HG03095 (cell line): ENCODE data around the gene TRIM46.

Experiments
- ATAC-seq: cut with Tn5 transposase; IDR thresholded peaks from one replicate; pipeline ENCODE4 v1.9.1; 2021; ENCODE audit warnings: moderate library complexity; ENCODE audit not compliant: unreplicated experiment

The TRIM46 gene, protein sequence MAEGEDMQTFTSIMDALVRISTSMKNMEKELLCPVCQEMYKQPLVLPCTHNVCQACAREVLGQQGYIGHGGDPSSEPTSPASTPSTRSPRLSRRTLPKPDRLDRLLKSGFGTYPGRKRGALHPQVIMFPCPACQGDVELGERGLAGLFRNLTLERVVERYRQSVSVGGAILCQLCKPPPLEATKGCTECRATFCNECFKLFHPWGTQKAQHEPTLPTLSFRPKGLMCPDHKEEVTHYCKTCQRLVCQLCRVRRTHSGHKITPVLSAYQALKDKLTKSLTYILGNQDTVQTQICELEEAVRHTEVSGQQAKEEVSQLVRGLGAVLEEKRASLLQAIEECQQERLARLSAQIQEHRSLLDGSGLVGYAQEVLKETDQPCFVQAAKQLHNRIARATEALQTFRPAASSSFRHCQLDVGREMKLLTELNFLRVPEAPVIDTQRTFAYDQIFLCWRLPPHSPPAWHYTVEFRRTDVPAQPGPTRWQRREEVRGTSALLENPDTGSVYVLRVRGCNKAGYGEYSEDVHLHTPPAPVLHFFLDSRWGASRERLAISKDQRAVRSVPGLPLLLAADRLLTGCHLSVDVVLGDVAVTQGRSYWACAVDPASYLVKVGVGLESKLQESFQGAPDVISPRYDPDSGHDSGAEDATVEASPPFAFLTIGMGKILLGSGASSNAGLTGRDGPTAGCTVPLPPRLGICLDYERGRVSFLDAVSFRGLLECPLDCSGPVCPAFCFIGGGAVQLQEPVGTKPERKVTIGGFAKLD

DNA sequence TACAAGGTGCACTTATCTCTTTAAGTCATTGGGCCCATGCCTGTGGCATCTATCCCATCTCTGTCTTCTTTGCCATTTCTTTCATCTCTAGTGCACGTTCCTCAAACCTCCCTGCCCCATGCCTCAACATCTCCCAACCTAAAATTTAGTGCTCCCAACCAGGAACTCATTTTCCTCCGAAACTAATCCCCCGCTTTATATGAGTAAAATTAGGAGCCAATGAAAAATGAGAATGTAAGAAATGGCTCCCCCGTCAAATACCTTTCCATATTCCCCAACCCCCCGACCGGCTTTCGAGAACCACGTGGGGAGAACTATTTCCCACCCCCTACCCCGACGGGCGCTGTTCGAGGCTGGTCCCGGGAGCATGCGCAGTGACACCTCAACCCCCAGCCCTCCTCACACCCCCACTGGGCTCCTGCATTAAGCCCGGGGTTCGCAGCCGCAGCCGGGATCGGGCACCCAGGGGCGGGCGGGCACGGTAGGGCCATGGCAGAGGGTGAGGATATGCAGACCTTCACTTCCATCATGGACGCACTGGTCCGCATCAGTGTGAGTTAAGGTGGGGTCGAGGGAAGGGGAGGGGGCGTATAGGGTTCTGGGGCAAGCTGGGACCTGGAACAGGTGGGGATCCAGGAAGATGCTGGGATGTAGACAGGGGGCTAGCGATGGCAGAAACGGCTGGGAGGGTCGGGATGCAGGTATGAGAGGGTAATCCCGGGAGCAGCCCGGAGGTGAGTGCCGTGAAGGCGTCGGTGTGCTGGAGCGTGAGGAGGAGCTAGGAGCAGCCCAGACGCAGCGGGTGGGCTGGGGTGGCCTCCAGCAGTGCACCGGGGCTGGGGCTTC lies at the start of gene TRIM46:
Gene TRIM46 (plus strand): TSS at position 372 of the 846 bp plus-strand sequence. CDS start 118 bp downstream, at position 490.
- no peak for ATAC-seq

DNA sequence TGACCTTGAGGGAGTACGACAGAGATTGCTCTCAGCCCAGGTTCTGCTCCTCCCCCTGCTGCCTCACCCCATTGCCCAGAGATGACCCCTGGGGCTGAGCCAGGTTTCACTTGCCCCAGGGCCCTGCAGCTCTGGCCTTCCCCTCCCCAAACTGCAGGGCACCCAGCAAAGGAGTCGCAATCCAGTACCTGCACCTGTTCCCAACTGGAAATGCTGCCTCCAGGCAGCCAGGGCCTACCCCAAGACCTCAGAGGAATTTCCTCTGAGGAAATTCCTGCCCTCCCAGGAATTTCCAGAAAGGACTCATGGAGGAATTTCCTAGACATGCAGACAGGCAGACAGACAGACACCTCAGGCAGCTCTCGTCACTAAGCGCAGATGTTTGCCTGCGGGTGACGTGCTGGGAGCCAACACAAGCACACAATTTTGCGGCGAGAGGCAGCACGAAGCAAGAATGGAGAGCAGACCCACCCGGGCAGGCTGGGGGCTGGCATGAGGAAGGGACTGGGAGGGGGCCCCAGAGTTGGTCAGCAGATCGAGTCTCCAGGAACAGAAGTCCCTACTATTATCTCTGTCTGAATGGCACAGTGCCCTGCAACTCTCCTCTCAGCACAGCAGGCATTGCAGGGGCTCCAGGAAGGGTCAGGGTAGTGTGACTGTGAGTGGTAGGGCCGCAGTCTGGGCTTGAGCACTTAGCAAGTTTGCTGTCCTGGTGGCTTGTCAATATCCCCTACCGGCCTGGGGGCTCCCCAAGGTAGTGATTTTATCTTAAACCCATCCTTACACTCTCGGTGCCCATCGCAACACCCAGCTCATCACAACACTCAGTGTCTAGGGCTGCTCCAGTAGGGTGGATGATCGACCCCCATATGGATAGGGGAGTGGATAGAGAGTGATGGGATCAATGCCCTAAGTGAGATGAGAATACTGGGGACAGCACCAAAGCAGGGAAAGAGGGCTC lies 48.9 kb upstream of the TRIM46 start:
- no peak for ATAC-seq

DNA sequence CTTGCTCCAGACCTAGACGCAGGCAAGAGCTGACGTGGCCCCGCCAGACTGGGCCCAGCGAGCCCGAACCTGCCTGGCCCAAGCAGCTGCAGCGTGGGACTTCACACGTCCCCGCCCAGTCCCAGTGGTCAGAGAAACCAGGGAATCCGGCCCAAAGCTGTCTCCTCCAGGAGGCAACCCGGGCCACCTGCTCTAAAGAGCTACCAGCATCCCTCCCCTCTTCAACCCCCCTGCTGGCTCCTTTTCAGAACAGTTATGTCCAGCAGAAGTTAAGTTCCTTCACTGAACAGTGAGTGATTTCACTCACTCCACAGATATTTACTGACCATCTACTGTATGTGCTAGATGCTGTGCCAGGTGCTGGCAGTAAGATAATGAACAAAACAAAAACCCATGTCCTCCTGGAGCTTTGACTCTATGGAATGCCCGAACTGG lies 48.1 kb upstream of the TRIM46 start:
- ATAC-seq: no peak

DNA sequence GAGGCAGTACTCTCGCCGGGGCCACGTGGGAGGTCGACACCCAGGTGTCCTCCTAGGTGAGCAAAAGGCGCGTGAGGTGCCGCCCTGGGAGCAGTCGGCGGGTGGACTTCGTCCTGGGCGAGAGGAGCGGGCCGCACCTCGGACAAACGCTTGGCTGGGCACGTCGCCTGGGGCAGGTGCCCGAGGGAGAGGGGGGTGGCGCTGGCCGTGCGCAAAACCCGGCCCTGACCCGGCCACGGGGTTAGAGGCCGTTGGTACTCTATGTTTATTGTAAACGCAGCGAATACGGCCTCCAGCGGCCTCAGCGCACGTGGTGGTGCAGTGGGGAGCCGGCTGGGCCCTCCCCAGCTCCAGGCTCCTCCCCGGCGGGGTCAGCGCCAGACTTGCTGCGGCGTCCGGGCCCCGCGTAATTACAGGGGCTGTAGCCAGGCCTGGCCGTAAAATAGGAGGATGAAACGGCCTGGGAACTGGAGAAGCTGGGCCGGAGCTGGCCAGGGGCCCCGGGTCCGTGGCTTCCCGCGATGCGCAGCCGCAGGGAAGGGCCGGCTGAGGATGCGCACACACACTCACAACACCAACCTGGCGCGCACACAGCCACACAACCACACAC lies 47.6 kb upstream of the TRIM46 start:
- ATAC-seq: no peak

DNA sequence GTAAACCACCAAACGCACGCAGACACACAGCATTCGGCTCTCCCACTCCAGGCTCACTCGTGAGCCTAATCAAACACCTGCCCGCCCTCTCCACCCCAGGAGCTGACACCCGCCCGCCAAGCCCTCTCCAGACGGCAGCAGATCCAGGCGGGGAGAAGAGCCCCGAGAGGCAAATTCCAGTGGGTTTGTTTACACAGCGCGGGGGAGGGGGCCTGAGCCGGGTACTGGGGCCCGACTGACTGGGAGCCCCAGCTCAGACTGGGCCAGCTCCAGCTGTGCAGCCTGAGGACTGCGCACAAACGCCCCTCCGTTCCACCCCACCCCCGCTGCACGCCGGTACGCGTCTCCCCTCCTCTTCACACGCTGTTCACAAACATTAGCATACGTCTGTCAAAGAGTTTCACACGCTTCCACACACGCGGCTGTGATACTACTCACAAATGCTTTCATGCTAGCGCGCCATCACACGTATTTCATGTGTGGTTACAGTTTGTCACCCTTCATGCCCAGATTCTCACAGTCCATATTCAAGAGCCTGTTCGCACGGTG lies 47.0 kb upstream of the TRIM46 start:
- no peak for ATAC-seq

DNA sequence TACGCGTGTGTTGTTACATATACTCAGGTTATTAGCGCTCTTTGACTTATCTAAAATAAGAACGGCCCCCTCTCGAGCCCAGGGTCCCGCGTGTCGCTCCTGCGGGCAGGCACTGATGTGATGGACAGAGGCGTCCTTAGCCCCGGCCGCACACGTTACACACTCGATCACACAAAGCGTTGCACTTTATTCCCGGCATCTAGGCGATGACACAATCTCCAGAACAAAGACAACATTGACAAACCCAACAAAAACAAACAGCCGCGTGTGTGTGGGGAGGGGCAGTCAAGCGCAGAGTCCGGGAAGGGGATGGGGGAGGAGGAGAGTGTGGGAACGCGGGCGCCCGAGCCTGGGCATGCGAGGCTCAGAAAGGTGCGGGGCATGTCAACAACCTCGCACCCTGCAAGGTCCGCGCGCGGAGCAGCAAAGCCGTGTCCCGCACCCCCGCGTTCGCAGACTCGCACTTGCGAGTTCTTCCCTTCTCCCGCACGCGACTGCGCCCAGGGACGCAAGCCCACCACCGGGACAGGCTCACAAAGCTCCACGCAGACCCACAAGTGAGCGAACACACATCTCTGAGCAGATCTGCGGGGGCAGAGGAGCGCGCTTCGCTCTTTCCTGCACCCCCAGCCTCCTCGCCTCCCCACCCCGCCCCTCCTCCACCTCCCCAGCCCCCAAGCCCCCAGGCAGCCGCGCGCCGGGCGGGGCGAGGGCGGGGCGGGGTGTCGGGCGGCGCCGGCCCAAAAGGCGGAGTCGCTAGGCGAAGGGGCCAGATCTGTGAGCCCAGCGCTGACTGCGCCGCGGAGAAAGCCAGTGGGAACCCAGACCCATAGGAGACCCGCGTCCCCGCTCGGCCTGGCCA lies 46.3 kb upstream of the TRIM46 start, which contains the start of gene EFNA1:
Gene EFNA1 (plus strand): TSS at position 772 of the 862 bp plus-strand sequence. CDS start 102 bp downstream, outside the sequence.
- no peak for ATAC-seq

DNA sequence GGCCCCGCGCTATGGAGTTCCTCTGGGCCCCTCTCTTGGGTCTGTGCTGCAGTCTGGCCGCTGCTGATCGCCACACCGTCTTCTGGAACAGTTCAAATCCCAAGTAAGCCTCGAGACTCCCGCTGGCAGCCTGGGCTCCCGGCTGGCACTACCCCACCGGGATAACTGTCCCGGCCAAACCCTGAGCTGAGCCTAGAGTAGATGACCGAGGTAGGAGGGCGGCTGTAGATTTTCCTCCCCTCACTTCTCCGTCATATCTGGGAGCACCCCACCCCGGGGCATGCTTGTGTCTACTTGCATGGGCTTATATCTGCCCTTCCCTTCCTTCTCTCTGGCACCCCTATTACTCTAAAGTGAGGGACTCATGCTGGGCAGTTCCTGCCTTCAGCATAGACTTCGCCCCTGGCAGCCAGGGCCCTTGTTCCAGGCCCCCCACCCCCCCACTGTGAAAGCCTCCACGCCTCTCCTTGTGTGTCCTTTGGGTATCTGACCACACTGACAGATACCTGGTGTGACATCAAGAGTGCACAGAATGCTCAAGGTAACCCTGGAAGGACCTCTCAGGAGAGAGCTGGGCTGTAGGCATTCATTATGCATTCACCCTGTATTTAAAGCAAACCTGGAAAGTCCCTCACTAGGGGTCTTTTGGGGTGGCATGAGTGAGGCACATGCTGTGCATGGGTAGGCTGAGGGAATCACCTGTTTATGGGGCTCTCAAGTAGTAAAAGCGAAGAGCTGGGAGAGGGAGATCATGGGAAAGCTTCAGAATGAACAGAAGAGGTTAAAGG lies 45.5 kb upstream of the TRIM46 start:
- no peak for ATAC-seq

DNA sequence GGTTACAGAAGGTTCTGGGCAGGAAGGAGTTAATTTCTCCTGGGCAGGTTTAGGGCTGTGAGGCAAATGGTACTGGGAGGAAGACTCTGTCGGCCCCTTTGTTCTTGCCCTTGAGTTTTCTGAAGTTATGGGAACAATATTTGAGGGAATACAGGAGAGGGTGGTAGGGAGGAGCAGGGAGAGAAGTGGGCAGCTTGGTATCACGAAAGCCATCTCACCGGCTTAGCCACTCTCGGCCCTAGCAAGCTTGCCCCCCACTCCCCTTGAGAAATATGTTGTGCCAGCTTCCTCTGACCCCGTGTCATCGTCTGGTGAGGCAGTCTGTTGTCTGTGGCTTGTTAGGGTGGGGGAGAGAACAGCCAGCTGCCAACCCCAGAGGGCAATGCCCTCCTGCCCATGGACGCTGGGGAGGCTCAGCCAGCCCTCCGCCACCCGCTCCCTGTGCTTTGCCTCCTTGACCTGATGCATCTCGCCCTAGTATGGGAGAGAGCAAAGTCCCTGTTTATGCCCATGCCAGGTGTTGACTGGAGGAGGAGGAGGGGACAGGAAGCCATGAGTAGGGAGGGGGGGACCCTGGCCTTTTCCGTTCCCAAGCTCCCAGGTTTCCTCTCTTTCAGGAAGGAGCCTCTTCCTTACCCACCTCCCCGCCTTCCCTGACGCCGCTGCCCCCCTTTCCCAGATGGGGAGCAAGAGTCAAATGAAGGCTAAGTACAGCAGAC lies 44.7 kb upstream of the TRIM46 start:
- ATAC-seq: no peak

DNA sequence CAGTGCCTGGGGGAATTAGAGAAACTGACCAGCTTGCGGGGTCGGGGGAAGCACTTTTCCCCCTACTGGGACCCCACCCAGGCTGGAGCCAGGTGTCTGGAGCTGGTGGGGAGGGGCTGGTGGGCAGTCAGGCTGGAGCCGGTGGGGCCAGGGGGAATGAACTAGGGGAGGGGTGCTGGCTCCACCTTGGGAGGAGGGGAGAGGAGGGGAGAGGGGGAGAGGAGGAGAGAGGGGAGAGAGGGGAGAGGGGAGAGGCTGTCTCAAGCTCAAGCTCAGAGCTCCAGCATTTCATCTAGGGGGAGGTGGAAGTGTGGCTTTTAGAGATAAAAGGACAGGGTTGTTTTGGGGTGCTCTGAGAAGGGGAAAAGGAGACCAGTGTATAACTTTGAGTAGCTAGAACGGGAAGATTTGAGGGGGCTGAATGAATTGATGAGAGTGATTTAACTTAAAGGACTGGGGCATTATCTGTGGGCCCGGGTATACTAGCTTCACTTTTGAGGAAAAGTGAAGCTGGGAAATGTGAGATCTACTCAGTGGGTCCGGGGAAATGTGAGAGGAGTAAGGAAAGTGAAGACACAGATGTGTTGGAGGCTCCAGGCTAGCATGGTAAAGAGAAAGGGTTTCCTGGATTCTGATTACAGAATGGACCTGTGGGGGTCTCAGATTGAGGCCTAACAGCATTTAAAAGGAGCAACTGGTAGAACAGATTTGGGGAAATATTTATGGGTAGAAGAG lies 43.2 kb upstream of the TRIM46 start:
- ATAC-seq: no peak

DNA sequence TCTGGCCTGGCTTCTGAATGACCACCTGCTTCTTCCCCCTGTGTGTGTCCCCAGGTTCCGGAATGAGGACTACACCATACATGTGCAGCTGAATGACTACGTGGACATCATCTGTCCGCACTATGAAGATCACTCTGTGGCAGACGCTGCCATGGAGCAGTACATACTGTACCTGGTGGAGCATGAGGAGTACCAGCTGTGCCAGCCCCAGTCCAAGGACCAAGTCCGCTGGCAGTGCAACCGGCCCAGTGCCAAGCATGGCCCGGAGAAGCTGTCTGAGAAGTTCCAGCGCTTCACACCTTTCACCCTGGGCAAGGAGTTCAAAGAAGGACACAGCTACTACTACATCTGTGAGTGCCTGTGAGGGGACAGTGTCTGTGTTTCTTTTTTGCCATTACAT lies 42.4 kb upstream of the TRIM46 start:
- ATAC-seq: no peak

DNA sequence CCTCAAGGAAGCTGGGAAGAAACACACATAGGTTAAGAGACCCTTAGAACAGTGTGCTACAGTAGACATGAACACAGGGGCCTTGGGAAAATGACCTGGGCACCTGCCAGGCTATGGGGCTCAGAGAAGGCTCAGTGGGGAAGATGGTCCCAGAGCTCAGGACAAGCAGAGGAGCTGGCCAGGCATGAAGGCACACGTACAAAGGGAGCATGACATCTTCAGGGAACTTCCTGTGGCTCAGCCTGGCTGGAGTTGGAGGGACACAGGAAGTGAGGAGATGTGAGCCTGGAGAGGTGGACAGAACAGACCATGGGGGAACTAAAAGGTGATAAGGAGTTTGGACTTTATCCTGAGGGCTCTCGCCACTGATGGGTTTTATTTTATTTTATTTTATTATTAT lies 41.8 kb upstream of the TRIM46 start:
- no peak for ATAC-seq

DNA sequence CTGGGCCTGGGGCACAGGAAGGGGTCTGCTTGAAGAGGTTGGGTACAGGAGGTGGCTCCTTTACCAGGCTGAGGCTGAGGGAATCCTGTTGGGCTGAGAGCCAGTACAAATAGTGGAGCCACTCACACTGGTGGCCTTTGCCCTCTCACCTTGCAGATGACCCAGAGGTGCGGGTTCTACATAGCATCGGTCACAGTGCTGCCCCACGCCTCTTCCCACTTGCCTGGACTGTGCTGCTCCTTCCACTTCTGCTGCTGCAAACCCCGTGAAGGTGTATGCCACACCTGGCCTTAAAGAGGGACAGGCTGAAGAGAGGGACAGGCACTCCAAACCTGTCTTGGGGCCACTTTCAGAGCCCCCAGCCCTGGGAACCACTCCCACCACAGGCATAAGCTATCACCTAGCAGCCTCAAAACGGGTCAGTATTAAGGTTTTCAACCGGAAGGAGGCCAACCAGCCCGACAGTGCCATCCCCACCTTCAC lies 39.8 kb upstream of the TRIM46 start:
- no peak for ATAC-seq

DNA sequence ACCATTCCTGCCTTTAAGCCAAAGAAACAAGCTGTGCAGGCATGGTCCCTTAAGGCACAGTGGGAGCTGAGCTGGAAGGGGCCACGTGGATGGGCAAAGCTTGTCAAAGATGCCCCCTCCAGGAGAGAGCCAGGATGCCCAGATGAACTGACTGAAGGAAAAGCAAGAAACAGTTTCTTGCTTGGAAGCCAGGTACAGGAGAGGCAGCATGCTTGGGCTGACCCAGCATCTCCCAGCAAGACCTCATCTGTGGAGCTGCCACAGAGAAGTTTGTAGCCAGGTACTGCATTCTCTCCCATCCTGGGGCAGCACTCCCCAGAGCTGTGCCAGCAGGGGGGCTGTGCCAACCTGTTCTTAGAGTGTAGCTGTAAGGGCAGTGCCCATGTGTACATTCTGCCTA lies 39.3 kb upstream of the TRIM46 start:
- ATAC-seq: no peak

DNA sequence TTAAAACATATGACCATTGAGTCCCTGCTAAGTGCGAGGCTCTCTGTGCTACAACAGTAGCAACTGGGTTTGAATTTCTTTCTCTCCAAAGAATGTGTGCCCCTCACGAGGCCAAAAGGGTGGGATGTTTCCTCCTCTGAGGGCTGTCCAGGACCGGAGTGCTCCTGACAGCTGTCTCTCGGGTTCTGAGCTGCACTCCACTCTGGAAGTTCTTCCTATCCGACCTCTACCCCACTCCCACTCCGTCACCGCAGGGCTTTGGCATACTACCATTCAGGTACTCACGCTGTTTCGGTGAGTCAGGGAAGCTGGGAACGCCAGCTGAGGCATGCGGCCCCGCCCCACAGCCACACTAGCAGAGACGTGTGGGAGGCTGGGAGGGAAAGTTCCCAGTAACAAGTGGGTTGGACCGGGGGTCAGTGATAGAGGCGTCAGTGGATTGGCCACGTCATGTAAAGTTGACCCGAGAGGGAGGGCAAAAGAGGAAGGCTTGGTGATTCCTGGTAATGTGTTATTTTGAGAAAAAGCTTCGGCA lies 38.7 kb upstream of the TRIM46 start:
- no peak for ATAC-seq

DNA sequence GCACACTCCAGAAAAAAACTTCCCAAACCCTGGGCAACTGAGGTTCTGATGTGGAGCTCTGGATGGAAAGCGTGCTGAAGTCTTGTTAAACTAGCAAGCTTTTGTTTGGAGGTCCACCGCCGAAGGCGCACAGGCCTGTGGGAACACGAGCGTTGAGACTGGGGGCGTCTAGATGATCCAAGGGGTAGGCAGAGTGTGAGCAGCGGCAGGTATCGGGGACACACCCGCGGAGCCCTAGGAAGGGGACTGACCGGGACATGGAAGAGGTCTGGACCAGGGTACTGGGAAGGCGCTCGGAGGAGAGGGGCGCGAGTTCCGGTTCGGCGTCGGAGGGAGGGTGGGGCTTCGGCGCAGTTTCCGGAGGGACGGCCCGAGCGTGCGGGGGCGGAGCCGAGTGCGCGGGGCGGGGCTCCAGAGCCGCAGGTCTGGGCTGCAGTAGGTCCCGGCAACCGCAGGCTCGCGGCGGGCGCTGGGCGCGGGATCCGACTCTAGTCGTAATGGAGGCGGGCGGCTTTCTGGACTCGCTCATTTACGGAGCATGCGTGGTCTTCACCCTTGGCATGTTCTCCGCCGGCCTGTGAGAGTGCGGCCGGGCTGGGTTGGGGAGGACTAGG lies 38.1 kb upstream of the TRIM46 start, which contains the start of gene SLC50A1:
Gene SLC50A1 (plus strand): TSS at position 438 of the 614 bp plus-strand sequence. CDS start 60 bp downstream, at position 498.
- peak; percentile 57 for ATAC-seq
